HG02870 (cell line): ENCODE data around the gene HDAC4.

ENCODE experiments used
- ATAC-seq: cut with Tn5 transposase; IDR thresholded peaks from one replicate; pipeline ENCODE4 v1.9.1; 2021; ENCODE audit warnings: mild to moderate bottlenecking, moderate library complexity; ENCODE audit not compliant: unreplicated experiment

The HDAC4 gene

GRCh38 chr2:239299218-239299939 is 101.4 kb downstream of the HDAC4 start:
- ATAC-seq: no peak

- no peak for ATAC-seq
These were observed 102.6 kb downstream of the HDAC4 start for GRCh38 chr2:239298116-239298804.

- ATAC-seq: no peak
These were observed 103.4 kb downstream of the HDAC4 start for GRCh38 chr2:239297142-239298004.

- ATAC-seq: no peak
These were observed 104.5 kb downstream of the HDAC4 start for GRCh38 chr2:239296020-239296932.

- ATAC-seq: no peak
These were observed 105.3 kb downstream of the HDAC4 start for GRCh38 chr2:239295377-239296019.

GRCh38 chr2:239294571-239295054 is 106.2 kb downstream of the HDAC4 start:
- no peak for ATAC-seq

- peak; percentile 60 for ATAC-seq
These were observed 106.9 kb downstream of the HDAC4 start for GRCh38 chr2:239293775-239294430.

GRCh38 chr2:239292959-239293774 is 107.7 kb downstream of the HDAC4 start:
- no peak for ATAC-seq

GRCh38 chr2:239292531-239292930 is 108.3 kb downstream of the HDAC4 start:
- ATAC-seq: no peak

- ATAC-seq: no peak
These were observed 109.1 kb downstream of the HDAC4 start for GRCh38 chr2:239291475-239292350.

- no peak for ATAC-seq
These were observed 110.0 kb downstream of the HDAC4 start for GRCh38 chr2:239290618-239291474.

GRCh38 chr2:239289545-239289944 is 111.3 kb downstream of the HDAC4 start:
- ATAC-seq: no peak

GRCh38 chr2:239288951-239289511 is 111.8 kb downstream of the HDAC4 start:
- ATAC-seq: peak; percentile 72

GRCh38 chr2:239288237-239288636 is 112.6 kb downstream of the HDAC4 start:
- ATAC-seq: no peak

- no peak for ATAC-seq
These were observed 113.4 kb downstream of the HDAC4 start for GRCh38 chr2:239287461-239287860.

- no peak for ATAC-seq
These were observed 113.9 kb downstream of the HDAC4 start for GRCh38 chr2:239286901-239287300.
